Urothelium cell line (cell line): ENCODE results near the gene PHLDA1.
"Not testable (repeated sequence)": the region's sequence is repeated elsewhere in the genome, so short reads cannot be mapped to it uniquely, and the experiment has no call there.

Source experiments
- DNase-seq: peaks from one replicate; pipeline ENCODE4 v3.0.0; 2011; ENCODE audit warnings: low spot score, mixed read lengths
- FAIRE-seq: peaks from 2 replicates; lab custom pipeline; 2011; peaks lifted over from hg19 to GRCh38; lab: Jason Lieb, UNC

The PHLDA1 gene

DNA sequence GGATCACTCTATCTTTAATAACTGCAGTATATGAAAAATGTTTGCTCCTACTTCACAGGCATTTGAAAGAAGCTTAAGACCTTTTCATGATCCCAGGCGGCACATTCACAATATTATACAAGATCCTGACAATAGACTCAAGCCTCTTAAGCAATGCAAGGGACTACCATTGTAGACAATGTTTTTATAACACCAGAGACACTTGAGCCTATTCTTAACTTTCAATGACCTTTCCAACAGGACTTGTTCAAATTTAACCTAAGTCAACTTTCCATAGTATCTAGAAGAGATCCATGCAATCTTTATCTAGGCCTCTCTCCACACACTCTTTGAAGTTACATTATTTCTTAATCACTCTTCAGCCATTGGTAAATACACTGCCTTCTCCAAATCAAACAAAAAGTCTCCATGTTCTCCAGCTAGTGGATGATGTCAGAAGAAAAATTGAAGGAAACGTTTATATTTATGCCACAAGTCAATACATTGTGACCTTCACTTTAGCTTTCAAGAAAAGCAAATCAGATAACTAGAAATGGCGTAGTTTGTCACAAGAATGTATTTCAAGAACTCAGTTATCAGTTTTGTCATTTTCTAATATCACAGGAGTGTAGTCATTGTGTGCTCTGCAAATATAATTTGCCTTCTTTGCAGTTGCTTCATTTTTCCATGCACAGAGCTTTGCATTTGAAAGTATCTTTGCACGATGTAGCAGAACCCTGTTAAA, 41.2 kb downstream of the PHLDA1 start:
- FAIRE-seq (no peak), DNase-seq (no peak)

- FAIRE-seq, DNase-seq: not testable (repeated sequence)
These were observed 43.9 kb downstream of the PHLDA1 start for GRCh38 chr12:75987709-75988108.

GRCh38 chr12:75986001-75986746, 45.4 kb downstream of the PHLDA1 start:
- no peak for DNase-seq

GRCh38 chr12:75985566-75985965, 46.0 kb downstream of the PHLDA1 start:
- FAIRE-seq = no peak

More at GRCh38 chr12:75986001-75986746, 45.4 kb downstream of the PHLDA1 start:
- FAIRE-seq = no peak

DNA sequence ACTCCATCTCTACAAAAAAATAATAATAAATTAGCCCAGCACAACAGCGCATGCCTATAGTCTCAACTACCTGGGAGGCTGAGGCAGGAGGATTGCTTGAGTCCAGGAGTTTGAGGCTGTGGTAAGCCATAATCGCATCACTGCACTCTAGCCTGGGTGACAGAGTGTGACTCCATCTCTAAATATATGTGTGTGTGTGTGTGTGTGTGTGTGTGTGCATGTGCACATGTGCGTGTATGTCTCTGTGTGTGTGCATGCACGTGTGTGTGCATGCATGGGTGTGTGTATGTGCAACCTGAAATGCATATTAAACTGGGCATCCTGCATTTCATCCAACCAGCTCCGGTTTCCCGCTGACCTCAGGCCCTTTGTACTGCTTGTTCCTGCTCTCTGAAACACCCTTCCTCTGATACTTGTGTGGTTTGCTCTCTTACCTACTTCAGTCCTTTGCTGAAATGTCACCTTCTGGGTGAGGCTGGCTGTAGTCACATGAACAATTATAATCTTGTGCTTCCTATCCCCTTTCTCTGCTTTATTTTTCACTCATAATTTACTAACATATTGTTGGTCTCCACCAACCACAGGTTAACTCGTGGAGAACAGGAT, 46.9 kb downstream of the PHLDA1 start:
- no peak for DNase-seq
- FAIRE-seq = no peak

More at GRCh38 chr12:75985566-75985965, 46.0 kb downstream of the PHLDA1 start:
- no peak for DNase-seq

- FAIRE-seq, DNase-seq: not testable (repeated sequence)
These were observed 47.7 kb downstream of the PHLDA1 start for GRCh38 chr12:75983851-75984250.

GRCh38 chr12:75982979-75983660, 48.5 kb downstream of the PHLDA1 start:
- DNase-seq = no peak
- no peak for FAIRE-seq

DNA sequence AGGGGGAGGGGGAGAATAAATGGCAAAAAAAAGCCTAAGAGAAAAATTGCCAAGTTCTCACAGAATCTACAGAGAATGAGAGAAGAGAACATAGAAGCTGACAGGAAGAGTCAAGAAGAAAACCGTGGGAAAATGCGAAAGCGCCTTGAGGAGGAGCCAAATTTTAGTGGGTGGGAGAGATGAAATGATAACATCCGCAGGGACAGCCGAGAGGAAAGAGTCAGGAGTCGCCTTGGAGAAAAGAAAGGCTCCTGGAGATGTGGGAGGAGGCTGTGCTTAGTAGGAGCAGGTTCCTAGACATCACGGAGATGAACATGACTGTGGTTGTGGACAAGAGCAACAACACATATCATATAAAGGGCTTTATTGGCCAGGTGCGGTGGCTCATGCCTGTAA, 49.4 kb downstream of the PHLDA1 start:
- DNase-seq = no peak
- no peak for FAIRE-seq

DNA sequence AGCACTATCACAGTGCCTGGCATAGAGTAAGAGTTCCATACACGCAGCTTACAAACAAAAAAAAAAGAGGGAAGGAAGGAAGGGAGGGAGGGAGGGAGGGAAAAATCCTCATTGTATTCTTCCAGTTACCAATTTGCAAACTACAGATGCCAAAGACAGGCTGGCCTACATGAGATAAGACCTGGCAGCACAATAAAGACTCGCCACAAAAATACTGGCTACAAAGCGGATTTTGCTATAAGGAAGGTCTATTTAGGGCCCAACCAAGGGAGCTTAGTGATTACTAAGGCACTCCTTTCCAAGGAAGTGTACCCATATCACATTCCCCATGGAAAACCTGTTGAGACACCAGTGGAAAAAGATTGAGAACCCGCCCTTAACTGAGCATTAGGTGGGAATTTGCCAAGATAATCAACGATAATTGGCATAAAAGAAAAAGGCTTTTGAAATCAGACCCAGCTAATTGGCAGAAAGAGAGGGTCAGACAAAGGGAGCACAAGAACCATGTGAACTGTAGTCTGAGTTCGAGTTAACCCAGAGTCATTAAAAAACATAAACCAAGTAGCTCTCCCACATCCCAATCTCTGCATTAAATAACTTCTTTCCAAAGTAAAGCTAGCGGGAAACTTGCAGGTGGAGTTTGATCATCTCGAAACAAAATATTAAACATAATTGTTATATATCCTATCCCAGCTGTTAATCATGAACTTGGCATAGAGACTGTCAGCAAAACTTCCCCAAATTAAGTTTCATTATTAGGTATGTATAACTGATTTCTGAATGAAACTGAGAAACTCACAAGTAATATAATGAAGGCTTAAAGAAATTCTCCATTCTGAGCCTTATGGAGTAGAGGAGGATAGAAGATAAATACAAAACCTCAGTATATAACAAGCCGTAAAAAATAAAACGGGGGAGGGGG, 50.1 kb downstream of the PHLDA1 start:
- no peak for DNase-seq
- FAIRE-seq = no peak

DNA sequence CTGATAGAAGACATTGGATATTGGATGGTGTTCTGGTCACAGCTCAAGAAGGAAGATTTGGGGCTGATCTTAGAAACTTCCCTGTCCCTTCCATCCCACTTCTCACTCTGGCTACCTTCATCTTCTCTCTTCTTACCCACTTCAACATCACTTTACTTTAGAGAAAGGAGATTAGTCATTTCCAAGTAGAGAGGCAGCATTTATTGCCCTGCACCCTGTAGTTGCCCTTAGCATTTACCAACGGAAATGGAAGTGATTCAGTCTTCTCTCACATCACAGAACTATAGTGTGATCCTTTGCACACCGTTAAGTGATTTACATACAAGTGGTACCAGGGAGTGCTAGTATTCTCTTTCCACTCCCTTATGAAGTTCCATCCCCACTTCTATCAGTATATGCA, 52.4 kb downstream of the PHLDA1 start:
- FAIRE-seq (no peak), DNase-seq (peak; percentile 14)

- no peak for DNase-seq
- no peak for FAIRE-seq
These were observed 52.9 kb downstream of the PHLDA1 start for GRCh38 chr12:75978677-75979076.

- DNase-seq = peak; percentile 86
- no peak for FAIRE-seq
These were observed 53.5 kb downstream of the PHLDA1 start for GRCh38 chr12:75977952-75978671.

DNA sequence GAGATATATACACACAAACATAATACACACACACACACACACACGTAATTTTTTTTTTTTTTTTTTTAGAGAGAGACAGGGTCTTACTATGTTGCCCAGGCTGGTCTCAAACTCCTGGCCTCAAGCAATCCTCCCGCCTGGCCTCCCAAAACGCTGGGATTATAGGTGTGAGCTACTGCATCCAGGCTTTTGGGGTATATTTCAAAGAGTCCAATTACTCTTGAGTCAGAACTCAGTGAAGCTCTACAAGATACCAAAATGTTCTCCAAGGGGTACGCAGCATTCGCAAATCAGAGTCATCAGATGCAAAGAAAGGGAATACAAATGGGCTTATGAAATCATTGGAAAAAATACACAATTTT, 54.0 kb downstream of the PHLDA1 start:
- DNase-seq (no peak), FAIRE-seq (no peak)

DNA sequence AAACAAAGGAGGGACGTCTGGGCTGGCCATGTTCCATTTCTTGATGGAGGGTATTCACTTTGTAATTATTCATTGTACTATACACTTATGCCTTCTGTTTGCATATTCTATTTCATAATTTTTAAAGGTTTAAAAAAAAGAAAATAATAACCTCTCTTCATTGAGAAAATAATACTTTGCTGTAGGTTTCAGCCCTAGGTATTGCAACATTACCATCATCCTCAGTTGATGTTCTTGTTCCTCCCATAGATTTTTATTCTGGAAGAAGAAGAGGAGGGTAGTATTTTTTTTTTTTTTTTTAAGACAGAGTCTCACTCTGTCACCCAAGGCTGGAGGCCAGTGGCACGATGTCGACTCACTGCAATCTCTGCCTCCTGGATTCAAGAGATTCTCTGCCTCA, 54.7 kb downstream of the PHLDA1 start:
- no peak for FAIRE-seq
- no peak for DNase-seq

GRCh38 chr12:75976113-75976512, 55.5 kb downstream of the PHLDA1 start:
- DNase-seq (no peak), FAIRE-seq (no peak)

DNA sequence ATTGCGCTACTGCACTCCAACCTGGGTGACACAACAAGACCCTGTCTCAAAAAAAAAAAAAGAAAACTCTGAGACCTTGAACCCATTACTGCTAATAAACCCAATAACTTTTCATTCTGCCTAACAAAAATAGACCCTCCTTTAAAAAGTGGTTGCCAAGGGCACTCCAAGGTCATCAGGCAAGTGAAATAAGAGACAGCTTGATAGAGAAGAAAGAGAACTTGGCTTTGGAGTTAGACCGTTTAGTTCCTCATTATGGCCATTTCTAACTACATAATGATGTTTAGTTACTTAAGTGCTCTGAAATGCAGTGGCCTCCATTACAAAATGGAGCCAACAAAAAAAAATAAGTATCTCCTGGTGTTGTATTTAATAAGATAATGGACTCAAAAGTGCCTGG, 55.9 kb downstream of the PHLDA1 start:
- DNase-seq = no peak
- no peak for FAIRE-seq
